DOHH2 (cell line): ENCODE measurements around the gene PHACTR1.
A peak's percentile ranks its signal among the peaks of the same experiment; 100 is the strongest.

Experiments
- H3F3A ChIP-seq: fragments of 200-600 bp; sonication (generic), shearing (Covaris generic); 2 replicates; pipeline ENCODE4 v1.6.0; 2016; ENCODE audit warnings: antibody characterized with exemption, mild to moderate bottlenecking; ENCODE audit not compliant: control insufficient read depth, insufficient read depth
- H3K27ac ChIP-seq: fragments of 200-600 bp; sonication (generic); 2 replicates; pipeline ENCODE4 v1.5.1; 2014; ENCODE audit warnings: low read depth, mild to moderate bottlenecking, low read length, moderate library complexity
- H3K27me3 ChIP-seq: fragments of 200-600 bp; sonication (generic); 2 replicates; pipeline ENCODE4 v1.6.1; 2014; ENCODE audit warnings: mild to moderate bottlenecking, low read length, mixed read lengths; ENCODE audit not compliant: control insufficient read depth
- H3K36me3 ChIP-seq: fragments of 200-600 bp; sonication (generic); 2 replicates; pipeline ENCODE4 v1.6.1; 2014; ENCODE audit warnings: mild to moderate bottlenecking, low read length, moderate library complexity, mixed read lengths; ENCODE audit not compliant: control insufficient read depth
- H3K4me1 ChIP-seq: fragments of 200-600 bp; sonication (generic); 2 replicates; pipeline ENCODE4 v1.6.1; 2014; ENCODE audit warnings: mild to moderate bottlenecking, low read length, mixed read lengths; ENCODE audit not compliant: control insufficient read depth
- H3K4me2 ChIP-seq: fragments of 200-600 bp; sonication (generic); 2 replicates; pipeline ENCODE4 v1.6.0; 2014; ENCODE audit warnings: mild to moderate bottlenecking, low read length, moderate library complexity
- H3K4me3 ChIP-seq: fragments of 200-600 bp; sonication (generic); 2 replicates; pipeline ENCODE4 v1.5.1; 2014; ENCODE audit warnings: mild to moderate bottlenecking, low read length, mixed read lengths
- H3K79me2 ChIP-seq: fragments of 200-600 bp; sonication (generic); 2 replicates; pipeline ENCODE4 v1.6.1; 2014; ENCODE audit warnings: mild to moderate bottlenecking, low read length, mixed read lengths; ENCODE audit not compliant: control insufficient read depth
- H3K9me2 ChIP-seq: fragments of 200-600 bp; sonication (generic); replicated peaks from 2 replicates; pipeline ENCODE4 v1.6.1; 2014; ENCODE audit warnings: mild to moderate bottlenecking, low read length, mixed read lengths; ENCODE audit not compliant: control insufficient read depth
- H3K9me3 ChIP-seq: fragments of 200-600 bp; sonication (generic); 2 replicates; pipeline ENCODE4 v1.6.1; 2014; ENCODE audit warnings: antibody characterized with exemption, low read length, mixed read lengths; ENCODE audit not compliant: control insufficient read depth, insufficient read depth
- H4K20me1 ChIP-seq: fragments of 200-600 bp; sonication (generic); 2 replicates; pipeline ENCODE4 v1.6.0; 2014; ENCODE audit warnings: low read depth, mild to moderate bottlenecking, antibody characterized with exemption, low read length, moderate library complexity; ENCODE audit not compliant: control insufficient read depth, insufficient read depth
- EZH2phosphoT487 ChIP-seq: fragments of 200-600 bp; sonication (generic); IDR thresholded peaks from 2 replicates; pipeline ENCODE4 v1.6.1; 2017; ENCODE audit warnings: borderline replicate concordance, mild to moderate bottlenecking, antibody characterized with exemption, low read length, moderate library complexity, mixed read lengths
- TF ChIP-seq, protein P1 (sequence below): fragments of 200-600 bp; sonication (generic); IDR thresholded peaks from one replicate; pipeline ENCODE4 v1.5.1; 2014; ENCODE audit warnings: antibody characterized with exemption, mild to moderate bottlenecking, low read depth, low read length; ENCODE audit not compliant: poor library complexity, severe bottlenecking

The PHACTR1 gene

DNA sequence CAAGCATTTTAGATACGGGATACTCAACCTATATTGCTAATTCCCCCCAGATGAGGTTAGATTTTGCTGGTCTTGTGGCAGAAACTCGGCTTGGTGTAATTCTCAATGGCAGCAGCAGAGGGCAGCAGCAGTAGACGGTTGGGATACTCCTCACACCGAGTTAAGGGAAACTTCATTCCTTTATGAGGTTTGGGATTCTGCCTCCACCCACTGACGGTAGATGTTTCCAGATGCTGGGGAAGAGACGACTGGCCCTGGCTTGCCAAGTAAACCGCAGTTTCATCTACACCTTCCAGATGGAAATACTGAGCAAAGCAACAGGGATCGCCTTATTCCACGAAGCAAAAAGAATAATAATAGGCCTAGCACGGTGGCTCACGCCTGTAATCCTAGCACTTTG lies 620.0 kb downstream of the PHACTR1 start:
- H3K79me2 ChIP-seq = no peaks in the 10 kb centered on the region
- no peaks in the 10 kb centered on the region for H3F3A ChIP-seq
- no peak overlapping the region for H3K4me3 ChIP-seq
- H3K4me2 ChIP-seq = no peak overlapping the region
- H3K36me3 ChIP-seq = no peaks in the 10 kb centered on the region
- no peaks in the 10 kb centered on the region for H3K9me3 ChIP-seq
- H4K20me1 ChIP-seq = no peaks in the 10 kb centered on the region
- no peaks in the 10 kb centered on the region; the same call in 1 of the 2 replicates for H3K27me3 ChIP-seq
- peaks cover 11% of the 10 kb centered on the region for H3K4me1 ChIP-seq
- no peaks in the 10 kb centered on the region for H3K9me2 ChIP-seq
- H3K27ac ChIP-seq = no peak overlapping the region
- TF ChIP-seq EZH2phosphoT487 = no peak
- TF ChIP-seq, protein P1, sequence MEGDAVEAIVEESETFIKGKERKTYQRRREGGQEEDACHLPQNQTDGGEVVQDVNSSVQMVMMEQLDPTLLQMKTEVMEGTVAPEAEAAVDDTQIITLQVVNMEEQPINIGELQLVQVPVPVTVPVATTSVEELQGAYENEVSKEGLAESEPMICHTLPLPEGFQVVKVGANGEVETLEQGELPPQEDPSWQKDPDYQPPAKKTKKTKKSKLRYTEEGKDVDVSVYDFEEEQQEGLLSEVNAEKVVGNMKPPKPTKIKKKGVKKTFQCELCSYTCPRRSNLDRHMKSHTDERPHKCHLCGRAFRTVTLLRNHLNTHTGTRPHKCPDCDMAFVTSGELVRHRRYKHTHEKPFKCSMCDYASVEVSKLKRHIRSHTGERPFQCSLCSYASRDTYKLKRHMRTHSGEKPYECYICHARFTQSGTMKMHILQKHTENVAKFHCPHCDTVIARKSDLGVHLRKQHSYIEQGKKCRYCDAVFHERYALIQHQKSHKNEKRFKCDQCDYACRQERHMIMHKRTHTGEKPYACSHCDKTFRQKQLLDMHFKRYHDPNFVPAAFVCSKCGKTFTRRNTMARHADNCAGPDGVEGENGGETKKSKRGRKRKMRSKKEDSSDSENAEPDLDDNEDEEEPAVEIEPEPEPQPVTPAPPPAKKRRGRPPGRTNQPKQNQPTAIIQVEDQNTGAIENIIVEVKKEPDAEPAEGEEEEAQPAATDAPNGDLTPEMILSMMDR = peak; percentile 87

DNA sequence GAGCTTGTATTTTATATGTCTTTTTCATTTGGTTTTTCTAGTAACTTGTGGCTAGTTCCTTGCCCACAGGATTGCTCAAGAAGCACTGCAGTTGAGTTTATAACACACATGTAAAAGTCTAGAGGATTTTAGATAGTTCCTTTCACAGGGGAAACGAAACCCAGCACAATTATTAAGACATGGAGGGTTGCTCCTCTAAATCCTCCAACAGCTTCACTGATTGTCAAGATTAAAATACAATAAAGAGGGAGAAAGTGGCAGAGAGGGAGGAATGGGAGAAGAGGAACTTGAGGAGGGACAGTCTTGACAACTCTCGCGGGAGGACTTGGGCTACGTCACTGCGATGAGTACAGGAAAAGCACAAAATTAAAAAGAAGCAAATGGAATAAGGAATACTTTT lies 621.5 kb downstream of the PHACTR1 start:
- Histone ChIP-seq H3K9me2 (no peaks in the 10 kb centered on the region), H3K27me3 (no peaks in the 10 kb centered on the region; the same call in 1 of the 2 replicates), H3K27ac (no peak overlapping the region), H3K79me2 (no peaks in the 10 kb centered on the region), H3K4me2 (no peak overlapping the region), H3F3A (no peaks in the 10 kb centered on the region), H3K4me3 (no peak overlapping the region), H3K9me3 (no peaks in the 10 kb centered on the region), H3K4me1 (peaks cover 11% of the 10 kb centered on the region), H4K20me1 (no peaks in the 10 kb centered on the region), H3K36me3 (no peaks in the 10 kb centered on the region)
- no peak for TF ChIP-seq EZH2phosphoT487
- TF ChIP-seq, protein P1 = no peak
